Esophagus squamous epithelium (tissue), 4 donors: ENCODE results near the gene TSPAN9.

Experiments used
- POLR2A ChIP-seq, 4 donors: fragments of 450-650 bp; IDR thresholded peaks; one replicate each; pipeline ENCODE4 v1.6.1; 2017; ENCODE audit warnings: antibody characterized with exemption in 4 of 4, mild to moderate bottlenecking in 4 of 4, moderate library complexity in 3 of 4
- TF ChIP-seq, protein P1 (sequence below), 6 experiments: fragments of 450-650 bp in 4 of 6; fragments of 200-600 bp in 2 of 6; sonication (generic) in 2 of 6; IDR thresholded peaks; one replicate each; pipeline ENCODE4 v1.5.1; 2016 to 2019; ENCODE audit warnings: antibody characterized with exemption in 6 of 6, mild to moderate bottlenecking in 4 of 6, moderate library complexity in 4 of 6

DNA sequence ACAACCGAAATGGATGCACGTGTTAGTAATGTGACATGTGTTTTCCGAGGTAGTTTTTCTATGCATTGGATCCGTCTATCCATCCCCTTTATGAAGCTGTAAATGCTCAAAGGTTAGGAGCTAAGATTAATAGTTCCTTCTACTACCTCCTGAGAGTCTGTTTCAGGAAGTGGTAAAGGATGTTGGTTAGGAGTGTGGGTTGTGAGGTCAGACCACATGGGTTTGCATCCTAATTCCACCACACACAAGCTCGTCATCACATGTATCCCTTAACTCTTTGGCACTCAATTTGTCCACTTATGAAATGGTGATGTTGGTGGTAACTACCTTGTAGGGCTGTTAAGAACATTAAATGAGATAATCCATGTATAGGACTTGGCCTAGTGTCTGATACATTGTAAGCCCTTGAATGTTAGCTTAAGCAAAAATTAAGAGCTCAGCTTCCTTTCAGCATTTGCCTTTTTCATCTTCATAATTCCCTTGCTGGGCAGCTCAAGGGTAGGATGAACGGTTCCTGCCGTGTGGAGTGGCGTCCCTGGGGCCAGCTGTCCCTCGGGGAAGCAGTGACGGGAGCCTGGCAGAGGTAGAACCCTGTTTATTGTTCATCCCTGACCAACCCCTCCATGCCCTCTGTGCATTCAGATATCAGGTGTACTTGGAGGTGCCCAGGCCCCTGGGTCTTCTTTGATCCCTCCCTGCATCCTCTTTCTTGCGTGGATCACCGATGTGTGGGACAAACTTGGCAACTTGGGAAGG lies 52.3 kb downstream of the TSPAN9 start:
- TF ChIP-seq POLR2A (IDR thresholded peaks at IDR 0.05), result no peak
- TF ChIP-seq, protein P1, sequence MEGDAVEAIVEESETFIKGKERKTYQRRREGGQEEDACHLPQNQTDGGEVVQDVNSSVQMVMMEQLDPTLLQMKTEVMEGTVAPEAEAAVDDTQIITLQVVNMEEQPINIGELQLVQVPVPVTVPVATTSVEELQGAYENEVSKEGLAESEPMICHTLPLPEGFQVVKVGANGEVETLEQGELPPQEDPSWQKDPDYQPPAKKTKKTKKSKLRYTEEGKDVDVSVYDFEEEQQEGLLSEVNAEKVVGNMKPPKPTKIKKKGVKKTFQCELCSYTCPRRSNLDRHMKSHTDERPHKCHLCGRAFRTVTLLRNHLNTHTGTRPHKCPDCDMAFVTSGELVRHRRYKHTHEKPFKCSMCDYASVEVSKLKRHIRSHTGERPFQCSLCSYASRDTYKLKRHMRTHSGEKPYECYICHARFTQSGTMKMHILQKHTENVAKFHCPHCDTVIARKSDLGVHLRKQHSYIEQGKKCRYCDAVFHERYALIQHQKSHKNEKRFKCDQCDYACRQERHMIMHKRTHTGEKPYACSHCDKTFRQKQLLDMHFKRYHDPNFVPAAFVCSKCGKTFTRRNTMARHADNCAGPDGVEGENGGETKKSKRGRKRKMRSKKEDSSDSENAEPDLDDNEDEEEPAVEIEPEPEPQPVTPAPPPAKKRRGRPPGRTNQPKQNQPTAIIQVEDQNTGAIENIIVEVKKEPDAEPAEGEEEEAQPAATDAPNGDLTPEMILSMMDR (IDR thresholded peaks at IDR 0.05), result no peak
